Panc1 (cell line): ENCODE measurements around the gene SLC12A8. TPM values are rescaled to one million over a fixed set of nuclear protein-coding genes. Genes with fewer than 3 reads are reported as not detected.

ENCODE experiments used
- ATAC-seq: fragments of 200-7000 bp; cut with Tn5 transposase; 2 replicates; pipeline ENCODE4 v1.9.1; 2020; ENCODE audit warnings: mild to moderate bottlenecking, moderate library complexity
- BruUV-seq: library from RNA; stranded (reverse); fragments of 400-500 nt; replicated peaks from 2 replicates; lab custom pipeline; 2021; lab: Mats Ljungman, UMichigan
- CTCF ChIA-PET: fragments of 300-600 bp; sonication (Branson Sonifier 250); formaldehyde crosslinking; loops from one replicate; lab custom pipeline; 2022; ENCODE audit warnings: antibody characterized with exemption; lab: Charles Lee
- POLR2A ChIA-PET: fragments of 300-600 bp; sonication (Branson Sonifier 250); formaldehyde crosslinking; loops from one replicate; lab custom pipeline; 2022; ENCODE audit warnings: antibody characterized with exemption; lab: Charles Lee
- DNase-seq: peaks from one replicate; pipeline ENCODE4 v3.0.0-alpha.2; 2010; ENCODE audit warnings: low read depth, low spot score
- H3K27ac ChIP-seq: 2 replicates; pipeline ENCODE4 v1.5.1; 2011; ENCODE audit warnings: mild to moderate bottlenecking, low read length, inconsistent platforms
- H3K27me3 ChIP-seq: fragments of 200-500 bp; sonication (Bioruptor generic); 2 replicates; pipeline ENCODE4 v1.6.0; 2014; ENCODE audit warnings: low read length, inconsistent platforms; ENCODE audit not compliant: control insufficient read depth, insufficient read depth
- H3K36me3 ChIP-seq: fragments of 200-500 bp; sonication (Bioruptor generic); 2 replicates; pipeline ENCODE4 v1.5.1; 2014; ENCODE audit warnings: inconsistent platforms, mild to moderate bottlenecking, low read length, moderate library complexity; ENCODE audit not compliant: control insufficient read depth, insufficient read depth
- H3K4me1 ChIP-seq: 2 replicates; pipeline ENCODE4 v1.5.1; 2011; ENCODE audit warnings: inconsistent platforms, mild to moderate bottlenecking, low read length, moderate library complexity; ENCODE audit not compliant: control insufficient read depth, insufficient read depth
- H3K4me3 ChIP-seq, 2 experiments: 2 replicates each; pipeline ENCODE4 v1.5.1; 2011 to 2012; ENCODE audit warnings: low read depth in 2 of 2, low read length in 2 of 2, mild to moderate bottlenecking in 2 of 2, inconsistent platforms in 1 of 2, moderate library complexity in 1 of 2
- H3K9me3 ChIP-seq: fragments of 200-500 bp; sonication (Bioruptor generic); 2 replicates; pipeline ENCODE4 v1.5.1; 2014; ENCODE audit warnings: low read depth, mild to moderate bottlenecking, inconsistent platforms, low read length, moderate library complexity; ENCODE audit not compliant: control insufficient read depth, insufficient read depth
- POLR2AphosphoS5 ChIP-seq: IDR thresholded peaks from 2 replicates; pipeline ENCODE4 v1.6.1; 2012; ENCODE audit warnings: mild to moderate bottlenecking, low read depth, low read length, moderate library complexity
- SIN3A ChIP-seq: IDR thresholded peaks from 2 replicates; pipeline ENCODE4 v1.6.1; 2012; ENCODE audit warnings: low read depth, mild to moderate bottlenecking, low read length, moderate library complexity, borderline replicate concordance; ENCODE audit not compliant: insufficient read depth
- TCF7L2 ChIP-seq: IDR thresholded peaks from 2 replicates; pipeline ENCODE4 v1.6.1; 2011; ENCODE audit warnings: mild to moderate bottlenecking, low read depth, low read length, inconsistent platforms
- in situ Hi-C: cut with HindIII; loops from 2 replicates; pipeline ENCODE4 v1.10.0; 2016; ENCODE audit warnings: low sequenced_read_pairs, low pct_unique_long_range_greater_than_20kb
- intact Hi-C: fragments of 100-400 bp; cut with micrococcal nuclease; formaldehyde crosslinking; loops from one replicate; pipeline ENCODE4 v1.10.0; 2022; ENCODE audit not compliant: unreplicated experiment
- total RNA-seq: library from RNA; stranded (reverse); gene quantifications from one replicate; pipeline ENCODE4 v1.2.1, GENCODE V29; 2021; ENCODE audit not compliant: unreplicated experiment
- TF ChIP-seq, protein P1 (sequence below): fragments of 450-650 bp; IDR thresholded peaks from 2 replicates; pipeline ENCODE4 v1.5.1; 2017; ENCODE audit warnings: mild to moderate bottlenecking
- TF ChIP-seq, protein P2 (sequence below), 2 experiments: IDR thresholded peaks; 2 replicates each; pipeline ENCODE4 v1.6.1; 2011 to 2012; ENCODE audit warnings: low read depth in 2 of 2, control low read depth in 1 of 2, low read length in 1 of 2, mild to moderate bottlenecking in 1 of 2, moderate library complexity in 1 of 2; ENCODE audit not compliant: insufficient read depth in 1 of 2

Gene SLC12A8
- total RNA-seq, 1 experiment from 2014 or later = 7.0 TPM

DNA sequence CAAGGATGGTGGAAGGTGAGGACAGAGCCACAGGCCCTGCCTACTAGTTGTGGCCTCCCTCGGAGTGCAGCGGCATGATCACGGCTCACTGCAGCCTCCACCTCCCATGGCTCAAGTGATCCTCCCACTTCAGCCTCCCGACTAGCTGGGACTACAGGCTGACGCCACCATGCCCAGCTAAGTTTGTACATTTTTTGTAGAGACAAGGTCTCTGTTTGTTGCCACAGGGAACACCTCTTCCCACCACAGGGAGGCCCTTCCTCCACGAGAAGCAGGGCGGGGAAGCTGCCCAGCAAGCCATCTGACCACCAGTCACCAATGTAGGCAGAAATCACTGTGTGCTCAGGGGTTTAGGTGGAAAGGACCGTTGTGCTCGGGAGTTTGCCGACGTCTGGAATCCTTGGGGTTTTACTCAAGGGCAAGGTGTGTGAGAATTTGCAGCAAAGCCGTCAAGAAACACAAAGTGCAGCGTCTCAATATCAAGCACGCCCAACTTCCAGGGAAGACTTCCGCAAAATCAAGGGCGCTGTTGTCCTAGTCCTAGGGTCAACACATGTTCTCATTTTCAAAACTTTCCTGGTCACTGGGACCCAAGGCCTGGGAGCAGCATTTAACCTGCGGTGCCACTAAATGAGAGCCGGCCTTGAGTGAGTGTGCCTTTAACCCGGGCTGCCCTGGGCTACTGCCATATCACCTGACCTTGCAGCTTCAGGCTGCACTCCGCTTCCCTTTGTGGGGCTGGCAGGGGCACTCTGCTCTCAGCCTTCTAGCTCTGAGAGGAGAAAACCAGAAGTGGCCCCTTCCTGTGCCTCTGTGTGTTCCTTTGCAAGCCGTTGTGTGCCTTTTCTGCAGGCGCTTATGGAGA is 65.7 kb downstream of the SLC12A8 start:
- H3K4me1 ChIP-seq = peaks cover 12% of the 10 kb centered on the region
- POLR2A ChIA-PET = no interaction called here
- TF ChIP-seq POLR2AphosphoS5 = no peak
- TF ChIP-seq, protein P1, sequence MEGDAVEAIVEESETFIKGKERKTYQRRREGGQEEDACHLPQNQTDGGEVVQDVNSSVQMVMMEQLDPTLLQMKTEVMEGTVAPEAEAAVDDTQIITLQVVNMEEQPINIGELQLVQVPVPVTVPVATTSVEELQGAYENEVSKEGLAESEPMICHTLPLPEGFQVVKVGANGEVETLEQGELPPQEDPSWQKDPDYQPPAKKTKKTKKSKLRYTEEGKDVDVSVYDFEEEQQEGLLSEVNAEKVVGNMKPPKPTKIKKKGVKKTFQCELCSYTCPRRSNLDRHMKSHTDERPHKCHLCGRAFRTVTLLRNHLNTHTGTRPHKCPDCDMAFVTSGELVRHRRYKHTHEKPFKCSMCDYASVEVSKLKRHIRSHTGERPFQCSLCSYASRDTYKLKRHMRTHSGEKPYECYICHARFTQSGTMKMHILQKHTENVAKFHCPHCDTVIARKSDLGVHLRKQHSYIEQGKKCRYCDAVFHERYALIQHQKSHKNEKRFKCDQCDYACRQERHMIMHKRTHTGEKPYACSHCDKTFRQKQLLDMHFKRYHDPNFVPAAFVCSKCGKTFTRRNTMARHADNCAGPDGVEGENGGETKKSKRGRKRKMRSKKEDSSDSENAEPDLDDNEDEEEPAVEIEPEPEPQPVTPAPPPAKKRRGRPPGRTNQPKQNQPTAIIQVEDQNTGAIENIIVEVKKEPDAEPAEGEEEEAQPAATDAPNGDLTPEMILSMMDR = no peak
- TF ChIP-seq, protein P2, sequence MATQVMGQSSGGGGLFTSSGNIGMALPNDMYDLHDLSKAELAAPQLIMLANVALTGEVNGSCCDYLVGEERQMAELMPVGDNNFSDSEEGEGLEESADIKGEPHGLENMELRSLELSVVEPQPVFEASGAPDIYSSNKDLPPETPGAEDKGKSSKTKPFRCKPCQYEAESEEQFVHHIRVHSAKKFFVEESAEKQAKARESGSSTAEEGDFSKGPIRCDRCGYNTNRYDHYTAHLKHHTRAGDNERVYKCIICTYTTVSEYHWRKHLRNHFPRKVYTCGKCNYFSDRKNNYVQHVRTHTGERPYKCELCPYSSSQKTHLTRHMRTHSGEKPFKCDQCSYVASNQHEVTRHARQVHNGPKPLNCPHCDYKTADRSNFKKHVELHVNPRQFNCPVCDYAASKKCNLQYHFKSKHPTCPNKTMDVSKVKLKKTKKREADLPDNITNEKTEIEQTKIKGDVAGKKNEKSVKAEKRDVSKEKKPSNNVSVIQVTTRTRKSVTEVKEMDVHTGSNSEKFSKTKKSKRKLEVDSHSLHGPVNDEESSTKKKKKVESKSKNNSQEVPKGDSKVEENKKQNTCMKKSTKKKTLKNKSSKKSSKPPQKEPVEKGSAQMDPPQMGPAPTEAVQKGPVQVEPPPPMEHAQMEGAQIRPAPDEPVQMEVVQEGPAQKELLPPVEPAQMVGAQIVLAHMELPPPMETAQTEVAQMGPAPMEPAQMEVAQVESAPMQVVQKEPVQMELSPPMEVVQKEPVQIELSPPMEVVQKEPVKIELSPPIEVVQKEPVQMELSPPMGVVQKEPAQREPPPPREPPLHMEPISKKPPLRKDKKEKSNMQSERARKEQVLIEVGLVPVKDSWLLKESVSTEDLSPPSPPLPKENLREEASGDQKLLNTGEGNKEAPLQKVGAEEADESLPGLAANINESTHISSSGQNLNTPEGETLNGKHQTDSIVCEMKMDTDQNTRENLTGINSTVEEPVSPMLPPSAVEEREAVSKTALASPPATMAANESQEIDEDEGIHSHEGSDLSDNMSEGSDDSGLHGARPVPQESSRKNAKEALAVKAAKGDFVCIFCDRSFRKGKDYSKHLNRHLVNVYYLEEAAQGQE (IDR thresholded peaks at IDR 0.05; ENCODE audit: insufficient read depth in 1 of 2, low read depth in 2 of 2, low read length in 1 of 2) = no peak
- TF ChIP-seq TCF7L2 = no peak
- no peak for TF ChIP-seq SIN3A
- intact Hi-C loops = no loop called here
- peak overlapping the region; percentile 4; the same call in 1 of the 2 replicates for H3K27ac ChIP-seq
- no TSS peak for BruUV-seq
- H3K9me3 ChIP-seq = no peaks in the 10 kb centered on the region
- no peak overlapping the region for H3K4me3 ChIP-seq
- ATAC-seq = no peak
- no peak for DNase-seq
- no peaks in the 10 kb centered on the region for H3K36me3 ChIP-seq
- in situ Hi-C loops = no loop called here
- no peaks in the 10 kb centered on the region for H3K27me3 ChIP-seq
- CTCF ChIA-PET = no interaction called here

DNA sequence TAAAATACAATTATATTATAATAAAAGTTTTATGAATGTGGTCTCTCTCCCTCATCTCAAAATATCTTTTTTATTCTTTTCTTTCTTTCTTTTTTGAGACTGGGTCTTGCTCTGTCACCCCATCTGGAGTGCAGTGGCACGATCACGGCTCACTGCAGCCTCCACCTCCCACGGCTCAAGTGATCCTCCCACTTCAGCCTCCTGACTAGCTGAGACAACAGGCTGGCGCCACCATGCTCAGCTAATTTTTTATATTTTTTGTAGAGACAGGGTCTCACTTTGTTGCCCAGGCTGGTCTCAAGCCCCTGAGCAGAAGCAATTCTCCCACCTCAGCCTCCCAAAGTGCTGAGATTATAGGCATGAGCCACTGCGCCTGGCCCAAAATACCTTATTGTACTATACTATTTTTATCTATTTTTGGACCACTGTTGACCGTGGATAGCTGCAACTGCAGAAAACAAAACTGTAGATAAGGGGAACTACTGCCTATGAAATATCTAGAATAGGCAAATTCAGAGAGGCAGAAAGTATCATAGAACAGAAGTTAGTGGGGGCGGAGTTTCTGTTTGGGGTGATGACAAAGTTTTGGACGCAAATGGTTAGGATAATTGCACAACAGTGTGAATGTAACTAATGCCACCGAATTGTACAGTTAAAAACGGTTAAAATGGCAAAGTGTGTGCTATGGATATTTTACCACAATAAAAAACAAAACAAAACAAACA is 66.6 kb downstream of the SLC12A8 start:
- H3K9me3 ChIP-seq = no peaks in the 10 kb centered on the region
- ChIA-PET CTCF (no interaction called here), POLR2A (no interaction called here)
- H3K27ac ChIP-seq = peak overlapping the region; percentile 1; the same call in 1 of the 2 replicates
- in situ Hi-C loops = no loop called here
- DNase-seq (no peak), ATAC-seq (no peak)
- BruUV-seq = no TSS peak
- TF ChIP-seq SIN3A = no peak
- TF ChIP-seq POLR2AphosphoS5 = no peak
- TF ChIP-seq TCF7L2 = no peak
- TF ChIP-seq, protein P1 = no peak
- TF ChIP-seq, protein P2 (IDR thresholded peaks at IDR 0.05; ENCODE audit: insufficient read depth in 1 of 2, low read depth in 2 of 2, low read length in 1 of 2) = no peak
- H3K36me3 ChIP-seq = no peaks in the 10 kb centered on the region
- peaks cover 9% of the 10 kb centered on the region for H3K4me1 ChIP-seq
- intact Hi-C loops = no loop called here
- H3K4me3 ChIP-seq = no peak overlapping the region
- no peaks in the 10 kb centered on the region for H3K27me3 ChIP-seq
